Left ventricle myocardium inferior (tissue), 1 donor: ENCODE data around the gene KCTD6. TPM values are rescaled to one million over a fixed set of nuclear protein-coding genes. Genes with fewer than 3 reads are reported as not detected.

ENCODE experiments used
- DNase-seq: peaks from one replicate; pipeline ENCODE4 v3.0.0-alpha.2; 2020
- H3K27ac ChIP-seq: fragments of 200-600 bp; replicated peaks from 2 replicates; pipeline ENCODE4 v1.8.0; 2021
- H3K27me3 ChIP-seq: fragments of 200-600 bp; 2 replicates; pipeline ENCODE4 v1.8.0; 2021; ENCODE audit warnings: low read depth
- H3K36me3 ChIP-seq: fragments of 200-600 bp; 2 replicates; pipeline ENCODE4 v1.8.0; 2021
- H3K4me1 ChIP-seq: fragments of 200-600 bp; 2 replicates; pipeline ENCODE4 v1.8.0; 2021
- H3K4me3 ChIP-seq: fragments of 200-600 bp; 2 replicates; pipeline ENCODE4 v1.8.0; 2021; ENCODE audit warnings: mild to moderate bottlenecking, moderate library complexity
- H3K9me3 ChIP-seq: fragments of 200-600 bp; replicated peaks from 2 replicates; pipeline ENCODE4 v1.8.0; 2021
- intact Hi-C: fragments of 100-400 bp; cut with micrococcal nuclease; formaldehyde crosslinking; loops from one replicate; pipeline ENCODE4 v1.11.0; 2022
- total RNA-seq: library from RNA; stranded (reverse); fragmentation: NEBNext Ultra II Directional; extraction: Animal tissue kit (Norgen Biotek cat#: 25700); gene quantifications from one replicate; pipeline ENCODE4 v1.2.1, GENCODE V29; 2021
- TF ChIP-seq, protein P1 (sequence below): fragments of 200-600 bp; IDR thresholded peaks from 2 replicates; pipeline ENCODE4 v1.8.0; 2021; ENCODE audit warnings: antibody characterized with exemption, mild to moderate bottlenecking, borderline replicate concordance
- donor health status: DM: no; HTN: yes; CAD: no; lungs with severe emphysema.

KCTD6 gene
- total RNA-seq, 1 donor from 2014 or later, result 6.2 TPM

DNA sequence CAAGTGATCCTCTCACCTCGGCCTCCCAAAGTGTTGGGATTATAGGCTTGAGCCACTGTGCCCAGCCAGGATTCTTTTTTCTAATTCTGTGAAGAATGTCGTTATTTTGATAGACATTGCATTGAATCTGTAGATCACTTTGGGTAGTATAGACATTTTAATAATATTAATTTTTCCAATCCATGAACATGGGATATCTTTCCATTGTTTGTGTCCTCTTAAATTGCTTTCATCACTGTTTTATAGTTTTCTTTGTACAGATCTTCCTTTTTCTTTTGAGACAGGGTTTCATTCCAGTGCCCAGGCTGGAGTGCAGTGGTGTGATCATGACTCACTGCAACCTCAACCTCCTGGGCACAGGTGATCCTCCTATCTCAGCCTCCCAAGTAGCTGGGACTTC lies 11.6 kb upstream of the KCTD6 start:
- TF ChIP-seq, protein P1, sequence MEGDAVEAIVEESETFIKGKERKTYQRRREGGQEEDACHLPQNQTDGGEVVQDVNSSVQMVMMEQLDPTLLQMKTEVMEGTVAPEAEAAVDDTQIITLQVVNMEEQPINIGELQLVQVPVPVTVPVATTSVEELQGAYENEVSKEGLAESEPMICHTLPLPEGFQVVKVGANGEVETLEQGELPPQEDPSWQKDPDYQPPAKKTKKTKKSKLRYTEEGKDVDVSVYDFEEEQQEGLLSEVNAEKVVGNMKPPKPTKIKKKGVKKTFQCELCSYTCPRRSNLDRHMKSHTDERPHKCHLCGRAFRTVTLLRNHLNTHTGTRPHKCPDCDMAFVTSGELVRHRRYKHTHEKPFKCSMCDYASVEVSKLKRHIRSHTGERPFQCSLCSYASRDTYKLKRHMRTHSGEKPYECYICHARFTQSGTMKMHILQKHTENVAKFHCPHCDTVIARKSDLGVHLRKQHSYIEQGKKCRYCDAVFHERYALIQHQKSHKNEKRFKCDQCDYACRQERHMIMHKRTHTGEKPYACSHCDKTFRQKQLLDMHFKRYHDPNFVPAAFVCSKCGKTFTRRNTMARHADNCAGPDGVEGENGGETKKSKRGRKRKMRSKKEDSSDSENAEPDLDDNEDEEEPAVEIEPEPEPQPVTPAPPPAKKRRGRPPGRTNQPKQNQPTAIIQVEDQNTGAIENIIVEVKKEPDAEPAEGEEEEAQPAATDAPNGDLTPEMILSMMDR, result no peak
- intact Hi-C loops, result no loop called here

DNA sequence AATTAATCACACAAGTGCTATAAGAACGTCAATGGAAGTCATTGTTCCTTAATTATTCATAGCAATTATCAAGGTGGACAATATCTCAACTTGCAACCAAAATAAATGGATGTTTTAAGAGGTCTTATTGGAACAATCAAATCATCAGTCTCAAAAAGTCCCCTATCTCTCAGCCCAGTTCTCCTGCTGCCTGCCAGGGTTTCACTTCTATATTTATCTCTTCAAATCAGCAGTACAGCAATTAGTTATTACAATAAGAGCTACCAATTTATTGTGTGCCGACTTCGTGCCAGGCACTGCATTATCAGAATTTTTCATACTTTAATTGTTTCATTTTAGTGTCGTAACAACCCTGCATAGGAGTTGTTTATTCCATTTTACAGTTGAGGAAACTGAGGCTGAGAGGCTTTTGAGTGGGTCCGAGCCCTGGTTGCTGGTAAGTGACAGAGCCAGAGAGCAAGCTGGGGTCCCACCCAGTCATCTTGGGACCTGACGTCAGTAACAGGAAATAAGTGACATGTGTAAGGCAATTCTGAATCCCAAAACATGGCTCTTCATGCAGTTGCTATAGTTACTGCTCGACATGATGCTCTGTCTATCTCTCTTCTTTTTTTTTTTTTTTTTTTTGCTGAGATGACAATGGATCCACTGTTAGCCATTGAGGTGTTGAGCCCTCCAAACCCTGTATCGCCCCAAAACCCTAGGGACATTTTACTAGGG lies 8.8 kb upstream of the KCTD6 start:
- DNase-seq, result no peak
- Histone ChIP-seq H3K27me3 (no peaks in the 10 kb centered on the region), H3K27ac (peak overlapping the region; percentile 80), H3K9me3 (peaks cover 8% of the 10 kb centered on the region), H3K4me1 (peaks cover 38% of the 10 kb centered on the region), H3K36me3 (no peaks in the 10 kb centered on the region), H3K4me3 (no peak overlapping the region)
- TF ChIP-seq, protein P1, result no peak
- intact Hi-C loops, result no loop called here

More for the DNA sequence above, 11.6 kb upstream of the KCTD6 start:
- Histone ChIP-seq H3K27ac (no peak overlapping the region), H3K4me3 (no peak overlapping the region), H3K27me3 (no peaks in the 10 kb centered on the region), H3K36me3 (no peaks in the 10 kb centered on the region), H3K9me3 (peaks cover 8% of the 10 kb centered on the region), H3K4me1 (peaks cover 29% of the 10 kb centered on the region)
- no peak for DNase-seq

DNA sequence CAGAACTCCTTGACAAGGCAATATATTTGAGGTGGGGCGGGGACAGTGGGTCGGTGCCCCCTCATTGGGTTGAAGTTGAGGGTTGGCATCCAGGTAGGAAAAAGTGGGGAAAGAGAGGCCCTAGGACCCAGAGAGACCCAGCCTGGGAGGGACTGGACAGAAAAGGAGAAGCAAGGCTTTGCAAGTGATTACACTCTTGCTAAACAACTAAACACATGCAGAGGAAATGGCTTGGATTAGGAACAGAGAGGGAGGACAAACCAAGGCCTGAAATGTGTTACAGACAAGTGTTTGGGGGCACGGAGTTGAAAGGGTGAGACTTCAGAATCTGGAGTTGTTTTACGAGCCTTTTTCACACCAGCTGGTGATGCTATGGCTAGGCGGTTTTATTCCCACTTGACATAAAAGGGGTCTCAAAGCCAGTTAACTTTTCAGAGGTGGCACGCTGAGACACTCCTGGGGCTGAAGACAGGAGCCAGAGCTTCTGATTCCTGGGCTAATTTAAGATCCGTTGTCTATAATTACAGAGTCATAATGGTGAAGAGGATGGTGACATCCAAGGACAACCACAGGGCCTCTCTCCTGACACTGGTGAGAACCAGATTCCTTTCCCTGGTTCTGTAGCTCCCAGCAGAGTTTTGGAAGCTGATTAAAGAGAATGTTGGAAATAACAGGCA lies 7.7 kb upstream of the KCTD6 start:
- TF ChIP-seq, protein P1, result no peak

DNA sequence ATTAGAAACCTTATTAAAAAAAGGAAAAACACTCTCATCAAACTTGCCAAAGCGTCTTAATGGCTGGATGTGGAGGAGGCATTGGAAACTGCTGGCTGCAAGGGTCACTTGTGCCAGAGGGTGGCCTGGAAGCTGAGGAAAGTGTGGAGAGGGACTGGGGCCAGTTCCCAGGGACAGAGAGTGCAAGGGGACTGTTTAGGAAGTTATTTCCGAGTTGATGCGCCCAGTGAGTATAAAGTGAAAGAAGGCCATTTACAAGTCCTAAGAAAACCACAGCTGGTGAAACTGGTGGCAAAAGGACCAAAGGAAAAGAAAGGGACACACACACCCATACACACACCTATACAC lies 7.2 kb upstream of the KCTD6 start:
- intact Hi-C loops, result no loop called here
- peak overlapping the region; percentile 80 for H3K27ac ChIP-seq
- H3K4me3 ChIP-seq, result no peak overlapping the region

More for the DNA sequence above, 7.7 kb upstream of the KCTD6 start:
- peaks cover 38% of the 10 kb centered on the region for H3K4me1 ChIP-seq
- H3K4me3 ChIP-seq, result no peak overlapping the region
- peaks cover 8% of the 10 kb centered on the region for H3K9me3 ChIP-seq
- H3K27ac ChIP-seq, result peak overlapping the region; percentile 80
- intact Hi-C loops, result no loop called here
- no peaks in the 10 kb centered on the region for H3K27me3 ChIP-seq
- no peaks in the 10 kb centered on the region for H3K36me3 ChIP-seq
- DNase-seq, result no peak

DNA sequence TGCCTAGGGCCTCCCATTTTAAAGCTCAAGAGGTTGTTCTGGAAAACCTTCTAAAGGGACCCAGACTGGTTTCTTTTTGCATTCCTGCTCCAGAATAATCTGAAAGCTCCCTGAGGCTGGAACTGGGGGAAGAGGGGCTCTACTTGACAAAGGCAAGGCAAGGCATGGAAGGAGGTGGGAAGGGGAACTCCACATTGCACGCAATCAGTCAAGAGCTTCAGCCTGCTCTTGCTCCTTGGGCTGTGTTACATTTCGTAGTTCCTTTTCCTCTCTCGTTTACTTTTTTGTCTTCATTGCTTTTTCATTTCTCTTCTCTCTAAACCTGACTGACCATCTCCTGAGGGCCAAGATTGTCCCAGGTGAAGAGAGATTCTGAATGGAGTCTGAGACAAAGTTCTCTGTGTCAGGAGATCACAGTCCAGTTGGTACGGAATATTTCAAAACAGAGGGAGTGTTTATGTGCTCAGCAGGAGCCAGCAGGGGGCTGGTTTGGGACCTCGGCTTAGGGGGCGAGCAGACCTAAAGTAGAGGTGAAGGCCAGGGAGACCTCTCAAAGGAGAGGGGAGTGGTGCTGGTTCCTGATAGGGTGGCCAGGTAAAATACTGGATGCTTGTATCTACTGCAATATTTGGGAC lies 6.0 kb upstream of the KCTD6 start:
- Histone ChIP-seq H3K4me3 (no peak overlapping the region), H3K4me1 (peaks cover 46% of the 10 kb centered on the region), H3K27ac (no peak overlapping the region), H3K36me3 (no peaks in the 10 kb centered on the region), H3K27me3 (no peaks in the 10 kb centered on the region), H3K9me3 (no peaks in the 10 kb centered on the region)
- no peak for DNase-seq
- intact Hi-C loops, result no loop called here
- TF ChIP-seq, protein P1, result no peak

More for the DNA sequence above, 7.2 kb upstream of the KCTD6 start:
- Histone ChIP-seq H3K27me3 (no peaks in the 10 kb centered on the region), H3K9me3 (peaks cover 8% of the 10 kb centered on the region), H3K4me1 (peaks cover 38% of the 10 kb centered on the region), H3K36me3 (no peaks in the 10 kb centered on the region)
- TF ChIP-seq, protein P1, result no peak
- DNase-seq, result no peak
